Tibial nerve (tissue), 4 donors: ENCODE data around the gene EEF1AKMT4.

Experiments used
- EP300 ChIP-seq, 2 donors: sonication (generic); formaldehyde crosslinking; IDR thresholded peaks; one replicate each; pipeline ENCODE4 v1.6.1; 2017; ENCODE audit warnings: antibody characterized with exemption in 2 of 2, mild to moderate bottlenecking in 1 of 2
- POLR2A ChIP-seq, 2 donors: fragments of 450-650 bp; IDR thresholded peaks; one replicate each; pipeline ENCODE4 v1.6.1; 2017; ENCODE audit warnings: antibody characterized with exemption in 2 of 2, mild to moderate bottlenecking in 2 of 2, moderate library complexity in 2 of 2
- TF ChIP-seq, protein P1 (sequence below), 5 experiments: fragments of 200-600 bp in 3 of 5; fragments of 450-650 bp in 2 of 5; sonication (generic) in 3 of 5; IDR thresholded peaks; one replicate each; pipeline ENCODE4 v1.5.1; 2016 to 2019; ENCODE audit warnings: antibody characterized with exemption in 5 of 5, mild to moderate bottlenecking in 3 of 5, moderate library complexity in 2 of 5

DNA sequence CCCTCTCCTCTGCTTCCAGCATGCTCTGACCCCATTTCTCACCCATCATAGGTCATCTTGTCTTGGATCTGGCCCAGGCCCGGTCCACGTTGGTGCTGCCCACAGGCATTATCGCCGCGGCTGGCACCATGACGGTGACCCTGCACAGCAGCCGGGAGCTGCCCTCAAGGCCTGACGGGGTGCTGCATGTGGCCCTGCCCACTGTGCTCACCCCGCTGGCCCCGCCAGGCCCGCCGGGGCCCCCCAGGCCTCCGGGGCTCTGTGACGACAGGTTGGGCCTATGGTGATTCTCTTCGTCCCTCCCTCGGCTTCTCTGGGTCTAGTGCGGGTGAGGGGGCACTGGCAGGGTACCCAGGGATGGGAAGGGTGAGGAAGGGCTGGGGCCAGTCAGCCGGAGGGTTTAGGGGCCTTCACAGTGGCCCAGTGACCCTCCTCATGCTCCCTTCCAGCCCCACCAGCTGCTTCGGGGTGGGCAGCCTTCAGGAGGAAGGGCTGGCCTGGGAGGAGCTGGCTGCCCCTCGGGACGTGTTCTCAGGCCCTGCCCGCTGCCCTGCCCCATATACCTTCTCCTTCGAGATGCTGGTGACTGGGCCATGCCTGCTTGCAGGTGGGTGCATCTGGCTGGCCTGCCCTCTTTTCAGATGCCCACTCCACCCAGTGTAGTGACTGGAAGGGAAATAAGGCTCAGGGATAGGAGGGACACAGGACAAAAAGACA is 16.2 kb upstream of the EEF1AKMT4 start:
- TF ChIP-seq POLR2A (IDR thresholded peaks at IDR 0.05) (no peak), EP300 (IDR thresholded peaks at IDR 0.05) (no peak)
- TF ChIP-seq, protein P1, sequence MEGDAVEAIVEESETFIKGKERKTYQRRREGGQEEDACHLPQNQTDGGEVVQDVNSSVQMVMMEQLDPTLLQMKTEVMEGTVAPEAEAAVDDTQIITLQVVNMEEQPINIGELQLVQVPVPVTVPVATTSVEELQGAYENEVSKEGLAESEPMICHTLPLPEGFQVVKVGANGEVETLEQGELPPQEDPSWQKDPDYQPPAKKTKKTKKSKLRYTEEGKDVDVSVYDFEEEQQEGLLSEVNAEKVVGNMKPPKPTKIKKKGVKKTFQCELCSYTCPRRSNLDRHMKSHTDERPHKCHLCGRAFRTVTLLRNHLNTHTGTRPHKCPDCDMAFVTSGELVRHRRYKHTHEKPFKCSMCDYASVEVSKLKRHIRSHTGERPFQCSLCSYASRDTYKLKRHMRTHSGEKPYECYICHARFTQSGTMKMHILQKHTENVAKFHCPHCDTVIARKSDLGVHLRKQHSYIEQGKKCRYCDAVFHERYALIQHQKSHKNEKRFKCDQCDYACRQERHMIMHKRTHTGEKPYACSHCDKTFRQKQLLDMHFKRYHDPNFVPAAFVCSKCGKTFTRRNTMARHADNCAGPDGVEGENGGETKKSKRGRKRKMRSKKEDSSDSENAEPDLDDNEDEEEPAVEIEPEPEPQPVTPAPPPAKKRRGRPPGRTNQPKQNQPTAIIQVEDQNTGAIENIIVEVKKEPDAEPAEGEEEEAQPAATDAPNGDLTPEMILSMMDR (IDR thresholded peaks at IDR 0.05) = no peak
